ENCODE results near the gene RNASE12. TPM values are rescaled to one million over a fixed set of nuclear protein-coding genes. Genes with fewer than 3 reads are reported as not detected.
"Not testable (repeated sequence)": the region's sequence is repeated elsewhere in the genome, so short reads cannot be mapped to it uniquely, and the experiment has no call there.

The RNASE12 gene
- total RNA-seq, 2 experiments from 2014 or later, result not detected

DNA sequence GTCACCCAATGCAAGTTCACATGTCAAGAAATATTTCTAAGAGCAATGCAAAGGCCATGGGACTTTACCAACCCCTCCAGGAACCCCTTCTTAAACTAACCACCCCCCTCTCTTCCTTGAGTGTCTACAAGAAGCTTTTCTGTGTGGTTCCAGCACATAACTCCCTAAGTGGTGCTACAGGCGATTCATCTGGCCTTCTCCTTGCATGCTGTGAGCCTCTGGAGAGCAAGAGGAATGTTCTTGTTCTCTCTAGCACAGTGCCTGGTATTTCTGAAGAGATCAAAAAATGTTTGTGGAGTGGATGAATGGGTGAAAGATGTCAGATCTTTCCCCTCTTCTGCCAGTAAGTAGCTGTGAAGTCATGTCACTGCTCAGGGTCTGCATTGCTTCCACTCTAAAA is 5.9 kb upstream of the RNASE12 start:
- Mint-ChIP-seq H3K4me3 (no peak overlapping the region), H3K27ac (no peak overlapping the region), H3K27me3 (ENCODE audit: low read depth) (no peaks in the 10 kb centered on the region), H3K4me1 (ENCODE audit: low read depth) (peaks cover 3% of the 10 kb centered on the region), H3K9me3 (no peaks in the 10 kb centered on the region), H3K36me3 (ENCODE audit: low read depth) (no peaks in the 10 kb centered on the region)
- no peak for DNase-seq
- CTCF ChIA-PET, result no interaction called here
- intact Hi-C loops (cut with micrococcal nuclease), result no loop called here

DNA sequence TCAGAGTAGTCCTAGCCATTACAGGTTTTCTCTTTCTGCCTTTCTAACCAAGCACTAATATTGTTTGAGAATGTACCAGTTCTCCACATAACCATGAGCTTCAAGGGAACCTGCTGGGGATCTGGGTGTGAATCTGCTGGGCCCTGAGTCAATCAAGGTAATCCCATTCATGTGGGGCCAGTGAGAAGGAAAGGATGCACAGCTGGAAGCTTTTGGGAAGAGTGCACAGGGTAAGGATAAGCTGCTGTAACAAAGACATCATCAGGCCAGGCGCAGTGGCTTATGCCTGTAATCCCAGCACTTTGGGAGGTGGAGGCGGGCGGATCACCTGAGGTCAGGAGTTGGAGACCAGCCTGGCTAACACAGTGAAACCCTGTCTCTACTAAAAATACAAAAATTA is 4.5 kb upstream of the RNASE12 start:
- H3K4me3 Mint-ChIP-seq; H3K4me1 Mint-ChIP-seq (ENCODE audit: low read depth); DNase-seq; CTCF ChIA-PET; H3K9me3 Mint-ChIP-seq; intact Hi-C loops (cut with micrococcal nuclease); H3K36me3 Mint-ChIP-seq (ENCODE audit: low read depth); H3K27ac Mint-ChIP-seq; H3K27me3 Mint-ChIP-seq (ENCODE audit: low read depth): not testable (repeated sequence)

DNA sequence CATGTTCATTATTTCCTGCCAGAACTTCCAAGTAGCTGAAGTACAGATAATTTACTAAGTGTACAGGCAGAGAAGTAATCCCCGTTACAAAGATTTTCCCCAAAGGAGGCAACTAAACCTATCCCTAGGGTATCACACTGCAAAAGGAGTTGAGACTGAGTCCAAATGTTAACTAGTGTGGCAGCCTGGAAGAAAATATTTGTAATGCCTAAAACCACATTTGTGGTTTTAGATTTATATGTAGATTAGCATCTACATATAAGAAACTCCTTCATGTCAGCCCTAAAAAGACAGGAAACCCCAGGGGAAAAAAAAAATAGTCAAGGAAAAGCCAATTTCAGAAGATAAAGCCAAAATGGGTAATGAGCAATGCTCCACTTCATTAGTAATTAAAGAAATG is 1.4 kb upstream of the RNASE12 start:
- DNase-seq, result no peak

DNA sequence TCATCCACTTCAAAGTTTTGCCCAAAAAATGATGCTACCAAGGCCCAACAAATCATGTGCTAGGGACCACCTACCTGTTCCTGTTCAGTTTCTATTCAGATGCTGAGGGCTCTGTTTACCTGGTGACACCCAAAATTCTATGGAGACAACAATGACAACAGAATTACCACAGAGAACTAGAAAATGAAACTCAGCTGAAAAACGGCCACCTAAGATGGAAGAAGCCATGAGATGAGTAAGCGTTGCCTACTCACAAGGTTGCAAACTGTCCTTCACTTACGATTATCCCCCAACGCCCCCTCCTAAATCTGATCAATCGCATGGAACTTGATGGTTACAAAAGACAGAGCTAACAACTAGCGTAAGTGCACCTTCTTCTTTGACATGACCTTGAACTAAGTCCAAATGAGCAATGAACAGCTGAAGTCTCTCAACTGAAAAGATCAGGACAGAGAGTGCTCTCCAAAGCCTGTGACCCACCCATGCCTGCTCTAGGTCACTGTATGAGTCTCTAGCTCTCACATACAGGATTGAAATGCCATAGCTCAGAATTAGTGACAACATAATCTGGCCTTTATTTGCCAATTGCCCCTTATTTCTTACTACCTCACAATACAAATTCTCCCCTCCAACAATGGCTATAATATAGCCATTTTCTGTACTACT is 3.6 kb downstream of the RNASE12 start, which contains the start of gene RNASE11:
TSS of gene RNASE11 (minus strand) at position 513 of the 666 bp plus-strand sequence.
- Mint-ChIP-seq H3K9me3 (peaks cover 4% of the 10 kb centered on the region), H3K27ac (no peak within 1 kb of the TSS), H3K36me3 (ENCODE audit: low read depth) (no peaks in the 10 kb centered on the region), H3K27me3 (ENCODE audit: low read depth) (peaks cover 3% of the 10 kb centered on the region), H3K4me1 (ENCODE audit: low read depth) (peaks cover 4% of the 10 kb centered on the region), H3K4me3 (no peak within 1 kb of the TSS)
- no peak for DNase-seq
- CTCF ChIA-PET, result interaction anchor here (0.8 kb wide), 1 partner anchor 18 kb away, joined by 3 read pairs; no protein-coding TSS in a partner anchor
- intact Hi-C loops (cut with micrococcal nuclease), result no loop called here

More for the DNA sequence above, 1.4 kb upstream of the RNASE12 start:
- H3K27me3 Mint-ChIP-seq (ENCODE audit: low read depth), result no peaks in the 10 kb centered on the region
- CTCF ChIA-PET, result no interaction called here
- H3K36me3 Mint-ChIP-seq (ENCODE audit: low read depth), result no peaks in the 10 kb centered on the region
- peaks cover 4% of the 10 kb centered on the region for H3K4me1 Mint-ChIP-seq (ENCODE audit: low read depth)
- no peak overlapping the region for H3K27ac Mint-ChIP-seq
- H3K4me3 Mint-ChIP-seq, result no peak overlapping the region
- no peaks in the 10 kb centered on the region for H3K9me3 Mint-ChIP-seq
- intact Hi-C loops (cut with micrococcal nuclease), result no loop called here

DNA sequence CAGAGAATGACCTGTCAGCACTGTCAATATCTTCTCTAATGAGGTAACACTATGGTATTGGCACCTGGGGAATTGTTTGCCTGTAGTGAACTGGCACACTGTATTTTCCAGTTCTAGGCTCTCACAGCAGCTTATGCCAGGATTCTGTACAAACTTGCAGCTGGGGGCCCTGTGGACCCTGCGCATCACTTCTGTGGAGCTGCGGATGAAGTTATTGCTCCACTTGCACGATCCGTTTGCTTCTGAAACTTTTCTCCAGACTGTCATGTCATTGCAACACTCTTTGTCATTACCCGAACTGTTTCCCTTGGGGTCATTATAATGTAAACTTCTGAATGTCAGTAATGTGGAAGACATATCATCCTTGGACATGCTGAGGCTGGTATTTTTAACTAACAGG is 7.3 kb downstream of the RNASE12 start:
- peaks cover 3% of the 10 kb centered on the region for H3K27me3 Mint-ChIP-seq (ENCODE audit: low read depth)
- no peak overlapping the region for H3K4me3 Mint-ChIP-seq
- peaks cover 4% of the 10 kb centered on the region for H3K9me3 Mint-ChIP-seq
- H3K27ac Mint-ChIP-seq, result no peak overlapping the region
- no peaks in the 10 kb centered on the region for H3K36me3 Mint-ChIP-seq (ENCODE audit: low read depth)
- intact Hi-C loops (cut with micrococcal nuclease), result no loop called here
- H3K4me1 Mint-ChIP-seq (ENCODE audit: low read depth), result peaks cover 1% of the 10 kb centered on the region
- DNase-seq, result no peak
- CTCF ChIA-PET, result no interaction called here

DNA sequence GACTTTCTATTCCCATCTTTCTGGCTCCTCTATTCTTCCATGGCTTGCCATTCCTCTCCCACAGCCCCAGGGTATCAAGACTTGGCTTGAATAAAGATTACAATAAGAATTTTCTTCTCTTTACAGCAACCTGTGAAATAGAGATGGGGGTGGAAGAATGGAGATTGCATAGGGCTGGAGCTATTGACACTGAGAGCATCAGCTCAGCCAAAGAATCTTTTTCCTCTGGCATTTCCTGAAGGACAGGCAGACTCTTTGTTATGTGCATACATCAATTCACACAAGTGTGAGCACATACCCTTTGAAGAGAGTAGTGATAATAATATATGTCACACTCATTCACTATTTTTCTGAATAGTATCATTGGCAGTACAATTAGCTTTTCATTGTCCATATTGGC is 8.0 kb downstream of the RNASE12 start:
- Mint-ChIP-seq H3K36me3 (ENCODE audit: low read depth) (no peaks in the 10 kb centered on the region), H3K27ac (no peak overlapping the region), H3K9me3 (peaks cover 4% of the 10 kb centered on the region), H3K4me3 (no peak overlapping the region), H3K27me3 (ENCODE audit: low read depth) (peaks cover 3% of the 10 kb centered on the region), H3K4me1 (ENCODE audit: low read depth) (peaks cover 1% of the 10 kb centered on the region)
- no peak for DNase-seq
- intact Hi-C loops (cut with micrococcal nuclease), result no loop called here
- CTCF ChIA-PET, result no interaction called here

DNA sequence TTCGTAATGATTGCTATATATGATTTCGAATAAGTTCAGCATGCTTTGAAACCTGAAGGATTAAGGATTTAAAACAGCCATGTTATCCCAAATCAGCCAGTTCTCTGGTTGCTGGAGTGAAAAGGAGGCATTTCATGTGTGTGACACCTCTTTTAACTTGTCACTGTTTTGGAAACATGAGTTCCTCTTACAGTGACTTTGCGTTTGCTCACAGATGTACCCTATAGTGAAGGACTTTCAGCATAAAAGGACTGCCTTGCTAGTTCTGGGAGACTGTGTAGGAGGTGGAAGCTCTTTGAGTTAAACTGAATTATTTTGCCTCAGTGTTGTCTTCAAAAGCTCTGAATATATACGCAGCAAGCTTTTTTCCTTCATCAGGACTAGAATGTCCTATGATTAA is 10.9 kb downstream of the RNASE12 start:
- Mint-ChIP-seq H3K27me3 (ENCODE audit: low read depth) (no peaks in the 10 kb centered on the region), H3K4me3 (no peak overlapping the region), H3K27ac (no peak overlapping the region), H3K36me3 (ENCODE audit: low read depth) (no peaks in the 10 kb centered on the region), H3K4me1 (ENCODE audit: low read depth) (no peaks in the 10 kb centered on the region), H3K9me3 (no peaks in the 10 kb centered on the region)
- no peak for DNase-seq
- intact Hi-C loops (cut with micrococcal nuclease), result no loop called here
- CTCF ChIA-PET, result no interaction called here

DNA sequence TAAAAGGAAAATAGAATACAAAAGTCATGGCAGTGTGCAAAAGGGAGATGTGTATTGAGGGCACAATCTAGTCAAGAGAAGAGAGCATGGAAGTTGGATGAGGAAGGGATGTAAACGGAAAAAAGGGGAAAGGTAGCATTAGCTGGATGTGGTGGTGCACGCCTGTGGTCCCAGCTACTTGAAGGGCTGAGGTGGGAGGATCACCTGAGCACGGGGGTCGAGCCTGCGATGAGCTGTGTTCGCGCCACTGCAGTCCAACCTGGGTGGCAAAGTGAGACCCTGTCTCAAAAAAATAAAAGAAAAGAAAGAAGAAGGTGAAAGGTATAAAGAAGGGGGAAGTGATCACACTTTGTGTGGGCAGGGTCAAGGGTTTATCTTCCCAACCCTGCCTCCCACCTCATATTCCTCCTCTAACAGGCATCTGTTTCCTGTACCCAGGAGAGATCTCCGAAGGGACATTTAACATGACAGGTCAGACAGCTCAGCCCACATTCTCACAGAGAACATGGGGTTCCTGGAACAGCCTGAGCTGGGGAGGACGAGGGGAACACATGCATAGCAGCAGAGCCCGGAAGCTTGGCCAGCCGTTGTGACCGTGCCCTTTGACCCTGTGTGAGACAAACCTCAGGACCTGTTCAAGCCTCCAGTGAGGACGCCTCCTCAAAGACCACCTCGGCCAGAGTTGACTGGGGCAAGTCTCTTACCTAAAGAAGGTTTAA is 12.2 kb downstream of the RNASE12 start:
- CTCF ChIA-PET, result interaction anchor here (0.7 kb wide), 1 partner anchor 46 kb away, joined by 3 read pairs; no protein-coding TSS in a partner anchor
- no peaks in the 10 kb centered on the region for H3K27me3 Mint-ChIP-seq (ENCODE audit: low read depth)
- intact Hi-C loops (cut with micrococcal nuclease), result no loop called here
- no peak overlapping the region for H3K27ac Mint-ChIP-seq
- no peak for DNase-seq
- H3K4me1 Mint-ChIP-seq (ENCODE audit: low read depth), result no peaks in the 10 kb centered on the region
- no peaks in the 10 kb centered on the region for H3K9me3 Mint-ChIP-seq
- no peak overlapping the region for H3K4me3 Mint-ChIP-seq
- H3K36me3 Mint-ChIP-seq (ENCODE audit: low read depth), result no peaks in the 10 kb centered on the region

DNA sequence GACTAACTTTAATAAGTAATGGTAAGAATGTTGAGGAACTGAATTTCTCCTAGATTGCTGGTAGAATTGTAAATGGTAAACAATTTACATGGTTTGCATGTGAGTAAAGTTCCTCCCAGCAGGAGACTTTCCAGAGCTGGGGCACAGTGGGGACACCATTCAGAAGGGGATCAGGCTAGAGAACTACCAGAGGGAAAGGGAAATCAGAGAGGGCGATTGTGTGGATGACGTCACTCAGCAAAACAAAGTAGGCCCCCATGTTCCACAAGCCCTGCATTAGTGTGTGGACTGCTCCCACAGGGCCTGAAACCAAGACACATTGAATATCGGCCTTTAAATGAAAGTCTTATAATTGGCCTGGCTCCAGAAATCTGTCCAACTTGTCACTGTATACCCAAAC is 12.9 kb downstream of the RNASE12 start:
- Mint-ChIP-seq H3K4me3 (no peak overlapping the region), H3K9me3 (no peaks in the 10 kb centered on the region), H3K36me3 (ENCODE audit: low read depth) (no peaks in the 10 kb centered on the region), H3K4me1 (ENCODE audit: low read depth) (no peaks in the 10 kb centered on the region), H3K27ac (no peak overlapping the region), H3K27me3 (ENCODE audit: low read depth) (no peaks in the 10 kb centered on the region)
- DNase-seq, result no peak
- CTCF ChIA-PET, result no interaction called here
- intact Hi-C loops (cut with micrococcal nuclease), result no loop called here

DNA sequence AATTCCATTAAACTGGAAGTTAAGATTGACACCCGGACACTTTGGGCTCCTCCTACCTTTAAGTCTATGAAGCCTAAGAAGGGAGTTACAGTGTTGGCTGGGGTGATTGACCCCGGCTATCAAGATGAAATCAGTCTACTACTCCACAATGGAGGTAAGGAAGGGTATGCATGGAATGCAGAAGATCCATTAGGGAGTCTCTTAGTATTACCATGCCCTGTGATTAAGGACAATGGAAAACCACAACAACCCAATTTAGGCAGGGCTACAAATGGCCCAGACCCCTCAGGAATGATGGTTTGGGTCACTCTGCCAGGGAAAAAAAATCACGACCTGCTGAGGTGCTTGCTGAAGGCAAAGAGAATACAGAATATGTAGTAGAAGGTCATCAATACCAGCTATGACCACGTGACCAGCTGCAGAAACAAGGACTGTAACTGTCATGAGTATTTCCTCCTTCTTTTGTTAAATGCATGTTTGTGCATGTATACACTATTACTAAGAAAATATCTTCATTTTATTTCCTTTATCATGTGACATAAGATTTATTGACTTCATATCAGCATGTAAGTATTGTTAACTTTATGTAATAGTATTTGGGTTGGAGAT is 18.7 kb downstream of the RNASE12 start:
- H3K9me3 Mint-ChIP-seq; CTCF ChIA-PET; H3K27ac Mint-ChIP-seq; H3K36me3 Mint-ChIP-seq (ENCODE audit: low read depth); H3K4me3 Mint-ChIP-seq; H3K4me1 Mint-ChIP-seq (ENCODE audit: low read depth); DNase-seq; intact Hi-C loops (cut with micrococcal nuclease); H3K27me3 Mint-ChIP-seq (ENCODE audit: low read depth): not testable (repeated sequence)

DNA sequence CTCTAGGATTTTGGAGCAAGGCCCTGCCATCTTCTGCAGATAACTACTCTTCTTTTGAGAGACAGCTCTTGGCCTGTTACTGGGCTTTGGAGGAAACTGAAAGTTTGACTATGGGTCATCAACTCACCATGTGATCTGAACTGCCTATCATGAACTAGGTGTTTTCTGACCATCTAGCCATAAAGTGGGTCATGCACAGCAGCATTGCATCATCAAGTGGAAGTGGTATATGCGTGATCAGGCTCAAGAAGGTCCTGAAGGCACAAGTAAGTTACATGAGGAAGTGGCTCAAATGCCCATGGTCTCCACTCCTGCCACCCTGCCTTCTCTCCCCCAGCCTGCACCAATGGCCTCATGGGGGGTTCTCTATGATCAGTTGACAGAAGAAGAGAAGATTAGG is 20.5 kb downstream of the RNASE12 start:
- intact Hi-C loops (cut with micrococcal nuclease); CTCF ChIA-PET: not testable (repeated sequence)

DNA sequence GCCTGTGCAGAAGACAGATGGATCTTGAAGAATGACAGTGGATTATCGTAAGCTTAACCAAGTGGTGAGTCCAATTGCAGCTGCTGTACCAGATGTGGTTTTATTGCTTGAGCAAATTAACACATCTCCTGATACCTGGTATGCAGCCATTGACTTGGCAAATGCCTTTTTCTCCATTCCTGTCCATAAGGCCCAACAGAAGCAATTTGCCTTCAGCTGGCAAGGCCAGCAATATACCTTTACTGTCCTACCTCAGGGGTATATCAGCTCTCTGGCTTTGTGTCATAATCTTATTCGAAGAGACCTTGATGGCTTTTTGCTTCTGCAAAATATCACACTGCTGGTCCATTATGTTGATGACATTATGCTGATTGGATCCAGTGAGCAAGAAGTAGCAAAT is 21.3 kb downstream of the RNASE12 start:
- CTCF ChIA-PET, result interaction anchor here (0.8 to 1.1 kb wide), 2 partner anchors 18 to 252 kb away, joined by 3 read pairs; partner anchors contain the start of gene RNASE11
- intact Hi-C loops (cut with micrococcal nuclease); DNase-seq; H3K27me3 Mint-ChIP-seq (ENCODE audit: low read depth); H3K36me3 Mint-ChIP-seq (ENCODE audit: low read depth); H3K4me3 Mint-ChIP-seq; H3K27ac Mint-ChIP-seq; H3K9me3 Mint-ChIP-seq: not testable (repeated sequence)
- peaks cover 11% of the 10 kb centered on the region for H3K4me1 Mint-ChIP-seq (ENCODE audit: low read depth)

More for the DNA sequence above, 20.5 kb downstream of the RNASE12 start:
- DNase-seq; H3K27ac Mint-ChIP-seq; H3K27me3 Mint-ChIP-seq (ENCODE audit: low read depth); H3K36me3 Mint-ChIP-seq (ENCODE audit: low read depth); H3K9me3 Mint-ChIP-seq; H3K4me3 Mint-ChIP-seq: not testable (repeated sequence)
- peaks cover 11% of the 10 kb centered on the region for H3K4me1 Mint-ChIP-seq (ENCODE audit: low read depth)
